T47D (cell line): ENCODE data around the gene KCNT2.
"Not testable (repeated sequence)": the region's sequence is repeated elsewhere in the genome, so short reads cannot be mapped to it uniquely, and the experiment has no call there.

Source experiments
- DNase-seq, 2 experiments: peaks; one replicate each; pipeline versions ENCODE4 v3.0.0 to v3.0.0-alpha.2; 2011 to 2012; ENCODE audit warnings: low read depth in 1 of 2, low spot score in 1 of 2
- JUND ChIP-seq: IDR thresholded peaks from 2 replicates; pipeline ENCODE4 v1.6.1; 2012; ENCODE audit warnings: low read depth
- in situ Hi-C: cut with HindIII; loops from 2 replicates; pipeline ENCODE4 v1.10.0; 2016; ENCODE audit warnings: low sequenced_read_pairs, low pct_unique_long_range_greater_than_20kb

The KCNT2 gene

DNA sequence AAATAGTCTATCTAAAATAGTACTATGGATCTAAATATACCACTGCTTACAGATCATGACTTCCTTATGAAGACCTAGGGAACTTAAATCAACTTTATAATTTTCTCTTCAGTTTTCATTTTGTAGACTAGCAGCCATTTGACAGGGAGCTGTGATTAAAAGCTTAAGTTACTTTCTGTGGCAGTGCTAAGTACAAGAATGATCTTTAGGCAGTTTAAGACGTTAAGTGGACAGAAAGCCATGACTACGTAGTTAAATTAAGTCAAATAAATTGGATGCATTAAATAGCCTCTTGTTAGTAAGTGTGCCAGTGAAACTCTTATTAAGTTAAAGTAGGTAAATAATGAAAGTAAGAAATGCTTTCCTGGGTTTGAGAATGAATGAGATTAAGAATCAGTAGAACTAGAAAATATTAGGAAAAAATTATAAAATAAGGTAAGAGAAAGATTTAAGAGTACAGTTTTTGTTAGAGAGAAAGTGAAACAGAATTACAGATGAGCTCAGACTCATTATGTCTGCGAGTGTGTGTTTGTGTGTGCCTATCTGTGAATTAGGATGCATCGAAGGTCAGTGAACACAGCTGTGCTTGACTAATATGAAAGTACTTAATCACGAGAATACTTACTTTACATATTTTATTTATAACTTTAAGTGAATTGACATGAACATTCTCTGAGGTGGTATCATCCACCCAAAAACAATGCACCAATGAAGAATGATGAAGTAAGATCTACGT is 336.9 kb downstream of the KCNT2 start:
- in situ Hi-C loops = no loop called here
- no peak for TF ChIP-seq JUND
- DNase-seq = no peak

DNA sequence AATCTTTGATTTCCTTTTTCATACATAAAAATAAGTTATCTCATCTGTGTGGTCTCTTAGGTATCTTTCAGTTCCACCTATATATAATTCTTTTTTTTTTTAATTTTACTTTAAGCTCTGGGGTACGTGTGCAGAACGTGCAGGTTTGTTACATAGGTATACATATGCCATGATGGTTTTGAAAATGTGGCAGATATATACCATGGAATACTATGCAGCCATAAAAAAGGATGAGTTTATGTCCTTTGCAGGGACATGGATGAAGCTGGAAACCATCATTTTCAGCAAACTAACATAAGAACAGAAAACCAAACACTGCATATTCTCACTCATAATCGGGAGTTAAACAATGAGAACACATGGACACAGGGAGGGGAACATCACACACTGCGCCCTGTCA is 345.2 kb downstream of the KCNT2 start:
- DNase-seq, in situ Hi-C loops: not testable (repeated sequence)

DNA sequence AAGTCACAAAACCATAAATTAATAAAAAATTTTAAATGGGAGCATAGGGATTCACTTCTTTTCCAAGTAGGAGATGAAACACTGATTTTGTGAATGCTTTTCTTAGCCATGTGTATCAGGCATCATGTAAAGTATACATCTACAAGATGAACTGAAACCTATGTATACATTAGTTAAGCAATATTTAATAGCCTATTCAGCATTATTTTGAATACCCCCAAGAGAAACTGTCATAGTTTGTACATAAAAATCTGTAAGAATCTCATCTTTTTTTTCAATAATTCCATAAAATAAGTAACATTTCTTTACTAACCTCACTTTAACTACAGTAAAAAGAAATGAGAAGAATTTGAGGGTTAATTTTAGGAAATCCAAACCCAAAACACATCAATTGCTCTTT is 348.0 kb downstream of the KCNT2 start:
- in situ Hi-C loops = no loop called here
- no peak for TF ChIP-seq JUND
- no peak for DNase-seq

DNA sequence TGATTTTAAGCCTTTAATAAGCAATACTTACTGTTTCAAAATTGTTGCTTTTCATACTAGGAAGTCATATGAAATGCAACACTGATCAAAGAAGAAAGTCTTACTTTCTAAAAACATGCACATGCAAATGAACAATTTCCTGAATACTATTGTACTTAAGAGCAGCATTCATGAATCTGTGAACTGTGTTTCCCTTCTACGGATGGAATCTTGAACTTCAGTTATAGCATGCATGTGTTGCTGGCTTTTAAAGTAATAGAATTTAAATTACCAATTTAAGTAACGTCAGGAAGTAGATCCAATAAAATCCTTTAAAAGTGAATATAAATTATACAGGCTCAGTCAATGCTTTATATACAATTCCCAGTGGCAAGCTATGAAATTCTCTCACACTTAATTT is 348.9 kb downstream of the KCNT2 start:
- in situ Hi-C loops = no loop called here
- DNase-seq = no peak
- no peak for TF ChIP-seq JUND

DNA sequence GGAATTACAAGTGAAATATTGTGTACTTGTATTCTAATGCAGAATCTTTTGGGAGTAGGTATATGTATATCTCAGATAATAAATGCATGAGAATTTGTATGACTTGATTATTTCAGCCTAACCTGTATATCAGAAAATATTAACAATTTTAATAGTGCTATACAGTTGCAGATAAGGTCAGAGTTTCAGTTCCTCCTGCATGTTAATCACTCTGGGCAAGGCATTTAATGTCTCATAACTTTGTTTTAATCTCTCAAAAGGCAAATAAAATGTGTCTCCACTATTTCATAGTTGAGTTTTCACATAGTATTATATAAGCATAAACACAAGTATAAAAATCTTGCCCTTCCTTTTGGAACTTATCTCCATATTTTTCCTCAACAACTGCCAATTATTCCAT is 352.5 kb downstream of the KCNT2 start:
- no peak for TF ChIP-seq JUND
- in situ Hi-C loops = no loop called here

DNA sequence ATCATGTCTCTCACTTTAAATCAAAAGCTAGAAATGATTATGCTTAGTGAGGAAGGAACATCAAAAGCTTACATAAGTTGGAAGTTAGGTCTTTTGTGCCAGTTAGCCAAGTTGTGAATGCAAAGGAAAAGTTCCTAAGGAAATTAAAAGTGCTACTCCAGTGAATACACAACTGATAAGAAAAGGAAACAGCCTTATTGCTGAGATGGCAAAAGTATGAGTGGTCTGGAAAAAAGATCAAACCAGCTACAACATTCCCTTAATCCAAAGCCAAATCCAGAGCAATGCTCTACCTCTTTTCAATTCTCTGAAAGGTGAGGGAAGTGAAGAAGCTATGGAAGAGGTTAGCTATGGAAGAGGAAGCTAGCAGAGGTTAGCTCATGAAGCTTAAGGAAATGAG is 378.7 kb downstream of the KCNT2 start:
- no peak for DNase-seq
- in situ Hi-C loops = no loop called here
- TF ChIP-seq JUND = no peak

More for the DNA sequence above, 352.5 kb downstream of the KCNT2 start:
- DNase-seq = no peak

DNA sequence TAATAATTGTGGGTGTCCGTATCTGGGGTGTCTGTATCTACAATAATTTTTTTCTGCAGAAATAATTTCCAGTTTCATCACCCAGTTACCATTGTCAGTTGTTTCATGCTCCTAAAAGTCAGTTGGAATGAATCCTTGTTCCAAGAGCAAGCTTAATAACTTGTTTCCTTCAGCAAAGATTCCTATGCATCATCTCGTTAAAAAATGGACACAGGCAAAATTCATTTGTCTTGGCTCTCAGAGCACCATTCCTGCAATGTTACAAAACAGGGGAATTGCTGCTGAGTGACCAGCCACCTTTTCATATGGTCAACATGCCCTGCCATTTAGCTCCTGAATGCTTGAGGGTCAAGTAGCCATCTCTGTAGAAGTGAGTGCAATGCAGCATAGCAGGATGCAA is 393.4 kb downstream of the KCNT2 start:
- DNase-seq = no peak
- no peak for TF ChIP-seq JUND
- in situ Hi-C loops = no loop called here

DNA sequence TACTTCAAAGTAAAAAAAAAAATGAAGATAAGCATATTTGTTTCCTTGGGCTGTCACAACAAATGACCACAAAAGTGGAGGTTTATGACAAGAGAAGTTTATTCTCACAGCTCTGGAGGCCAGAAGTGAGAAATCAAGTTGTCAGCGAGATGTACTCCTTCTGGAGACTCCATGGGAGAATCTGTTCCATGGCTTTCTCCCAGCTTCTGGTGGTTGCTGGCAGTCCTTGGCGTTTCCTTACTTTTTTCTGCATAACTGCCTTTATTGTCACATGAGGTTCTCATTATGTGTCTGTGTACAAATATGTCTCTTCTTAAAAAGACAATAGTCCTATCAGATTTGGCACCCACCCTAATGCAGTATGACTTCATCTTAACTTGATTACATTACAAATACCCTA is 398.3 kb downstream of the KCNT2 start:
- no peak for TF ChIP-seq JUND
- no peak for DNase-seq
- in situ Hi-C loops = no loop called here

DNA sequence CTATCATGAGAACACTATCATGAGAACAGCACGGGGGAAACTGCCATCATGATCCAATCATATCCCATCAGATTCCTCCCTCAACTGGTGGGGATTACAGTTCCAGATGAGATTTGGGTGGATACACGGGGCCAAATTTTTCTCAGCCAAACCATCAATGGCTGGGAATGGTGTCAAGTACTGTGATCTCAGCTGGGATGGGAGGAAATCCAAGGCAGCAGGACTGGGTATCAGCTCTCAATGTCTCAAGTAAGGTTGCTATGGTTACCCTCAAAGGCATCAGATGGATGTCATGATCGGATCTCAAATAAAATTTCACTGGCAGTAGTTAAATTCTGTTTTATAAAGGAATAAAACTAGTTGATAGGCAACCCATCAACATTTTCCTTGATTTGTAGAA is 399.0 kb downstream of the KCNT2 start:
- no peak for DNase-seq
- in situ Hi-C loops = no loop called here
- TF ChIP-seq JUND = no peak

DNA sequence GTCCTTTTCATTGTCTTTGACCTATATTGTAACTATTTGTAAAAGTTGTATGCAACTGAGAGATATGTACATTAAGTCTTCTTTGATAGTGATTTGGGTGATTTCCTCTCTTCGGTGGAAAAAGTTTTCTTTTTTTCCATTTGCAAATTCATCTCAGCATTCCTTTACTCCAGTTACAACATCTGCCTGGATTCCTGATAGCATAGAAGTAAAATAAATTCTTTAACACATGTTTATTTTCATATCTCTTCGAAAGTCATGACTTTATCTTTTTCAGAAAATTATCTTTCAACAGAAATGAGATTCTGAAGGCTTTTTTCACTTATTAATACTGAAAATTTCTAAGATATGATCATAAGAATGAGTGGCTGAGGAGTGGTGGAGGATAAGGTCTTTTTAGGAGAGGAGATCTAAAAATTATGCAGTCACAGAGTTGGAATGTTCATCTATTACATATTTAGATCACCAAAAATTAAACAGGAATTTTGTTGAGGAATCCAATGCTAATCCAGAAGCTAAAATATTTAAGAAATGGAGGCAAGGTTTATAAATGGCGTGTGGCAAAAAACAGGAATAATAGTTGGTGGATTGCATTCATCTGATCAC is 400.5 kb downstream of the KCNT2 start:
- no peak for DNase-seq
- in situ Hi-C loops = no loop called here
- TF ChIP-seq JUND = no peak

DNA sequence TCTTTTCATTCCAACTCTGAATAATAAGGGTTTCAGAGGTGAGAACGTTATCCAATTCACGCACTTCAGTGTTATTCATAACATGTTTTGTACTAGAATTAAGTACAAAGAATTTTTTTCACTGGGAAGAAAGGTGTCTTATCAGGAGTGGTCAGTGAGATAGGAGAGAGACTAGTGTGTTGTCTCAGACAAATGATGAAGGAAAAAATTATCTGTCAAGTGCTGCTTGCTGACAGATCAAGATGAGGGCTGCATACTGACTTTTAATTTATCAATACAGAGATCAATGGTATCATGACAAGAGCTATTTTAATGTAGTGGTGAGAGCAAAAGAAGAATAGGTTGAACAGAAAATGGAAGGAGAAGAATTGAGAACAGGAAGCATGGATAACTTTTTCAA is 402.4 kb downstream of the KCNT2 start:
- in situ Hi-C loops = no loop called here
- no peak for TF ChIP-seq JUND
- no peak for DNase-seq

DNA sequence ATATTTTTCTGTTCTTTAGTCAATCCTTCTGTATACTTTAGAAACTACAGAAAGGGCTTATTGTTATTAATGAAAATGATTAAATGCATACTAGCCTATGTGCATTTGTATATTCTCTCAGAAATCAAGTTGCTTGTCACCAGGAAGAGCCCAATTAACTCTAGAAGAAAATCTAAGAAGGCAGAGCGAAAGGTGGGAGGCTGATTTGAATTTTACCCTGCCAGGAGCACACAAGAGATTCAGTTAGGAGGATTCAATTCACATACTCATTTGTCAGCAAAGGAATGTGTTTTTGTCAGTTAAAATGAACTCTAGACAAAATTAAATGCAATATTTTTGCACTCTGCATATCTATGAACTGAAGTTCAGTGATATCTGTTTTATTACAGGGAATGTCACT is 411.8 kb downstream of the KCNT2 start:
- no peak for DNase-seq
- TF ChIP-seq JUND = no peak
- in situ Hi-C loops = no loop called here

DNA sequence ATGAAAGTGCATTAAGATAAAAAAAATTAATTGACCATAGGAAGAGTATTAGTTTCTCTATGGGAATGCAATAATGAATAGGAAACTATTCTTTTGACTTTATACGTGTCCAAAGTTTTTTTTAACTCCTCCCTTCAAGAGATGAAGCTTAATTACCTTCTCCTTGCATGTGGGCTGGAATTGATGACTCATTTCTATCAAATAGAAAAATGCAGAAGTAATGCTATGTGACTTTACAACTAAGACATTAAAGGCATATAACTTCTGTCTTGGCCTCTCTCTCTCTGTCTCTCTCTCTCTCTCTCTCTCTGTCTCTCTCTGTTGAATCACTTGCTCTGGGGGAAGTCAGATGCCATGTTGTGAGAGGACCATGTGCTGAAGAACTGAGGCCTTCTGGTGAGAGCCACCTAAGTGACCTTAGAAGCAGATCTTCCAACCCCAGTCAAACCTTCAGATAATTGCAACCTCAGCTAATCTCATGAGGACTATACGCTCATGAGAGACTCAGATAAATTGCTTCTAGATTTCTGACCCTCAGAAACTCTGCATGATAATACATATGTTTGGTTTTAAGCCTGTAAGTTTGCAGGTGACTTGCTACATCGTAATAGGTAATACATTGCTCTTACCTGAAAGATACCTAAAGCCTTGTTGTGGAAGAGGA is 414.2 kb downstream of the KCNT2 start:
- in situ Hi-C loops = no loop called here
- no peak for TF ChIP-seq JUND
- DNase-seq = no peak
